Stimulated activated CD8-positive, alpha-beta memory T cell treated with anti-CD3 and anti-CD28 coated beads, Interleukin-7, amount 100 ng/mL, for 24 hours (primary cell): ENCODE measurements around the gene ANXA3.

Experiments used
- DNase-seq: peaks from one replicate; pipeline ENCODE4 v3.0.0-alpha.2; 2020; ENCODE audit warnings: low read depth

The ANXA3 gene

GRCh38 chr4:78611215-78611558 is 59.6 kb downstream of the ANXA3 start:
- no peak for DNase-seq

- no peak for DNase-seq
Observed at GRCh38 chr4:78612398-78613178, 61.0 kb downstream of the ANXA3 start.

- DNase-seq = no peak
Observed at GRCh38 chr4:78613522-78614321, 62.2 kb downstream of the ANXA3 start.

- no peak for DNase-seq
Observed at GRCh38 chr4:78616046-78616498, 64.5 kb downstream of the ANXA3 start.

- no peak for DNase-seq
Observed at GRCh38 chr4:78618436-78618835, 66.9 kb downstream of the ANXA3 start.

- DNase-seq = no peak
Observed at GRCh38 chr4:78621395-78621794, 69.8 kb downstream of the ANXA3 start.

GRCh38 chr4:78622253-78622979 is 70.8 kb downstream of the ANXA3 start:
- no peak for DNase-seq

GRCh38 chr4:78624048-78624447 is 72.5 kb downstream of the ANXA3 start:
- no peak for DNase-seq

GRCh38 chr4:78625073-78625472 is 73.5 kb downstream of the ANXA3 start:
- no peak for DNase-seq

GRCh38 chr4:78627046-78627965 is 75.7 kb downstream of the ANXA3 start:
- no peak for DNase-seq

- DNase-seq = no peak
Observed at GRCh38 chr4:78627966-78628678, 76.6 kb downstream of the ANXA3 start.

- no peak for DNase-seq
Observed at GRCh38 chr4:78629991-78630541, 78.5 kb downstream of the ANXA3 start.

GRCh38 chr4:78630615-78631014 is 79.0 kb downstream of the ANXA3 start:
- no peak for DNase-seq

- DNase-seq = no peak
Observed at GRCh38 chr4:78634011-78634664, 82.6 kb downstream of the ANXA3 start.

GRCh38 chr4:78638337-78639172 is 87.0 kb downstream of the ANXA3 start:
- no peak for DNase-seq

- no peak for DNase-seq
Observed at GRCh38 chr4:78640714-78641113, 89.1 kb downstream of the ANXA3 start.

GRCh38 chr4:78642934-78643333 is 91.4 kb downstream of the ANXA3 start:
- no peak for DNase-seq

GRCh38 chr4:78644063-78644691 is 92.6 kb downstream of the ANXA3 start:
- no peak for DNase-seq
